ENCODE results near the gene ARHGAP25. TPM values are rescaled to one million over a fixed set of nuclear protein-coding genes. Genes with fewer than 3 reads are reported as not detected.

ARHGAP25 gene
- total RNA-seq, 1 donor from 2014 or later = 0.08 TPM

DNA sequence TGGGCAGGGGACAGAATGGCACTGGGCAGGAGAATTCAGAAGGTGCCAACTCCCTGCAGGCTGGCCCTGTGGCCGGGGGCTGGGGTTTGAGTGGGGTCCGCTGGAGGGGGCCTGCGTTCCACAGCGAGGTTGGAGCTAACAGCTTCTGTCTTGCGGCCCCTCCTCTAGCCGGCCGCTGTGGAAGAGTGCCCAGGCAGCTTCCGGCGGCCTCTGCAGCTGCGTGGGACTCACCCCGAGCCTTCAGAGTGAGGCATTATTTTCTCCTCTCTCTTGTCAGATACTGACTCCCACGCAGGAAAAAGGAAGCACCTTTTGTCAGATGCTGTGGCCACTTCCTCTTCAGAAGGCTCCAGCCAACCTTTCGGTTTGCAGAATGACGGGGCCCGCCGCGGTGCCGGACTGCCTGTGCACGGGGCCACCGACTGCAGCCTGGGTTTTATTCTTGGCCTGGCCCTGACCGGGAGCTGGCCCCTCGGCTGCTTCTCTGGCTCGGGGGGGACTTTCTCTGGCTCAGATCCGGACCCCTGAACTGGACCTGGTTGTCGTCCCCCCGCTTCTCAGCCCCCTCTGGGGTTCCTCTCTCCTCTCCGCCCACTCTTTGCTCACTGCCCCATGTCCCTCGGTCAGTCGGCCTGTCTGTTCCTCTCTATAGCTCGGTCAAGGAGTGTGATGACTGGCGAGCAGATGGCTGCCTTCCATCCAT lies 40.1 kb downstream of the ARHGAP25 start:
- no peak overlapping the region for H3K4me3 ChIP-seq (ENCODE audit: low read depth, low read length)
- DNase-seq (ENCODE audit: low read depth) = no peak
- H3K27me3 ChIP-seq (ENCODE audit: control insufficient read depth, insufficient read depth, low read length) = no peaks in the 10 kb centered on the region
- no peaks in the 10 kb centered on the region for H3K36me3 ChIP-seq (ENCODE audit: control insufficient read depth, insufficient read depth, low read length)
- TF ChIP-seq, protein P1, sequence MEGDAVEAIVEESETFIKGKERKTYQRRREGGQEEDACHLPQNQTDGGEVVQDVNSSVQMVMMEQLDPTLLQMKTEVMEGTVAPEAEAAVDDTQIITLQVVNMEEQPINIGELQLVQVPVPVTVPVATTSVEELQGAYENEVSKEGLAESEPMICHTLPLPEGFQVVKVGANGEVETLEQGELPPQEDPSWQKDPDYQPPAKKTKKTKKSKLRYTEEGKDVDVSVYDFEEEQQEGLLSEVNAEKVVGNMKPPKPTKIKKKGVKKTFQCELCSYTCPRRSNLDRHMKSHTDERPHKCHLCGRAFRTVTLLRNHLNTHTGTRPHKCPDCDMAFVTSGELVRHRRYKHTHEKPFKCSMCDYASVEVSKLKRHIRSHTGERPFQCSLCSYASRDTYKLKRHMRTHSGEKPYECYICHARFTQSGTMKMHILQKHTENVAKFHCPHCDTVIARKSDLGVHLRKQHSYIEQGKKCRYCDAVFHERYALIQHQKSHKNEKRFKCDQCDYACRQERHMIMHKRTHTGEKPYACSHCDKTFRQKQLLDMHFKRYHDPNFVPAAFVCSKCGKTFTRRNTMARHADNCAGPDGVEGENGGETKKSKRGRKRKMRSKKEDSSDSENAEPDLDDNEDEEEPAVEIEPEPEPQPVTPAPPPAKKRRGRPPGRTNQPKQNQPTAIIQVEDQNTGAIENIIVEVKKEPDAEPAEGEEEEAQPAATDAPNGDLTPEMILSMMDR (IDR thresholded peaks at IDR 0.05; ENCODE audit: insufficient read depth, low read length, poor library complexity, severe bottlenecking) = no peak

DNA sequence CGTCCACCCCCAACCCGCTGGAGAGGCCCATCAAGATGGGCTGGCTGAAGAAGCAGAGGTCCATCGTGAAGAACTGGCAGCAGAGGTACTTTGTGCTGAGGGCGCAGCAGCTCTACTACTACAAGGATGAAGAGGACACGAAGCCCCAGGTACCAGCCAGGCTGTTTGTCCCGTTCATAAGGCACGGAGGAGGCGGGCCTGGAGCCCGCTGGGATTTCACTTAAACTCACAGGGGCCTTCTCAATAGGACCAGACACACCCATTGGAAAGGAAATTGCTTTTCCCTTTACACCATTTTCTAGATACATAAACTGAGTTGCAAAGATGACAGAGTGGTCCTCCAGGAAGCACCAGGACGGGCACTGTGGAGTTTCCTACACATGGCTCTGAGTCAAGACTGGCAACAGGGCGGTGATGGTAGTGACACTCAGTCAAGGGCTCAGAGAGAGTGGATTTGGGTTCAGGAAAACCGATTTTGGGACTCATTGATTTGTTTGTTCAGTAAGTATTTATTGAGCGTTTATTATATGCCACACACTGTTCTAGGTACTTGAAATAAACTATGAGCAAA lies 40.7 kb downstream of the ARHGAP25 start:
- Histone ChIP-seq H3K27me3 (ENCODE audit: control insufficient read depth, insufficient read depth, low read length) (no peaks in the 10 kb centered on the region), H3K36me3 (ENCODE audit: control insufficient read depth, insufficient read depth, low read length) (no peaks in the 10 kb centered on the region), H3K4me3 (ENCODE audit: low read depth, low read length) (no peak overlapping the region)
- DNase-seq (ENCODE audit: low read depth) = no peak
- TF ChIP-seq, protein P1 (IDR thresholded peaks at IDR 0.05; ENCODE audit: insufficient read depth, low read length, poor library complexity, severe bottlenecking) = no peak

DNA sequence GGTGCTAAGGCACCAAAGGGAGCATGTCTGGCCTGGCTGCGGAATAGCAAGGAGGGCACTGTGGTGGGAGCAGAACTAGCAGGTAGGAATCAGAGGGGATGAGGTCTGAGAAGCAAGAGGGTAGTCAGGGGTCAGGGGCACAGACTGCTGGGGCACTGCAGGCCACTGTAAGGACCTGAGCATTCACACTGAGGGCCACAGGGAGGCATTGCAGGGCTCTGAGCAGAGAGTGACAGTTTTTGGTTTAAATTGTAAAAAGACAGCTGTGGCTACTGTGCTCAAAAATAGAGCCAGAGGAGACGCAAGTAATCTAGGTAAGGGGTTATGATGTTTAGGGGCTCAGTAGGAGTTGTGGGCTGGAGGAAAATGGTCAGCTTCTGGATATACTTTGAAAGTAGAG lies 41.5 kb downstream of the ARHGAP25 start:
- Histone ChIP-seq H3K27me3 (ENCODE audit: control insufficient read depth, insufficient read depth, low read length) (no peaks in the 10 kb centered on the region), H3K4me3 (ENCODE audit: low read depth, low read length) (no peak overlapping the region), H3K36me3 (ENCODE audit: control insufficient read depth, insufficient read depth, low read length) (no peaks in the 10 kb centered on the region)
- no peak for DNase-seq (ENCODE audit: low read depth)
- TF ChIP-seq, protein P1 (IDR thresholded peaks at IDR 0.05; ENCODE audit: insufficient read depth, low read length, poor library complexity, severe bottlenecking) = no peak

DNA sequence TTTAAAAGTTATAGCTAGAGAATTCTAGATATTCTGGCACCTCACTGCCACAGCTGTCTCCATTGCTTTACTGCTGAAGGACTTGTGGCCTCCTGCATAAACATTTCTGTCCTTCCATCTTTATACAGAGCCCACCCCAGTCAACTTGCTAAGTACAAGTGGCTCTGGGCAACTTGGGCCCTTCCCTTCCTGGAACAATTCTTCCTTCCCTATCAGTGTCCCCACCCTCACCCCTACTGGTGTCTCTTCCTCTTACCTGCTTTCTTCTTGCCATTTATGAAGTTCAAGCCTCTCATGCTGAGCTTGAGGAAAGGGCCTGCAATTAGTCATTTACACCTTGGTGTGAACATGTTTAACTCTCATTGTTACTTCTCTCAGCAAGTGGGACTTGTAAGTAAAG lies 45.0 kb downstream of the ARHGAP25 start:
- TF ChIP-seq, protein P1 (IDR thresholded peaks at IDR 0.05; ENCODE audit: insufficient read depth, low read length, poor library complexity, severe bottlenecking) = no peak
- Histone ChIP-seq H3K4me3 (ENCODE audit: low read depth, low read length) (no peak overlapping the region), H3K27me3 (ENCODE audit: control insufficient read depth, insufficient read depth, low read length) (no peaks in the 10 kb centered on the region), H3K36me3 (ENCODE audit: control insufficient read depth, insufficient read depth, low read length) (no peaks in the 10 kb centered on the region)
- no peak for DNase-seq (ENCODE audit: low read depth)

DNA sequence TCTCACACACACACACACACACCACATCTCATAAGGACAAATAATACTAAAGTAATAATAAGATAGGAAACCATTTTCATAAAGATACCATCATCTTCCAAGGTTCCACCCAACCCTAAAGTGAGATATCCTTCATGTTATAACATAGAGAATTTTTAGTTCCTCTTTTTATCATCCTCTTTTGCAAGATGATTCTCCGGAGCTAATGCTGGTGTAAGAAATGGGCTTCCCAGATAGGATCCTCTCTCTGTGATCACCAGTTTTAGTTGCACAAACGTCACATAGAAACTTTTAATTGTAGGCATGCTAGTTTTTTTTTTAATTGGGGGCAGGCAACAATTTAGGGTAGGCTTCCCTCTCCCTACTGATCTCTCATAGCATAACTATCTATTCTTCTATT lies 49.6 kb downstream of the ARHGAP25 start:
- Histone ChIP-seq H3K27me3 (ENCODE audit: control insufficient read depth, insufficient read depth, low read length) (no peaks in the 10 kb centered on the region), H3K4me3 (ENCODE audit: low read depth, low read length) (no peak overlapping the region), H3K36me3 (ENCODE audit: control insufficient read depth, insufficient read depth, low read length) (no peaks in the 10 kb centered on the region)
- TF ChIP-seq, protein P1 (IDR thresholded peaks at IDR 0.05; ENCODE audit: insufficient read depth, low read length, poor library complexity, severe bottlenecking) = no peak
- DNase-seq (ENCODE audit: low read depth) = no peak

DNA sequence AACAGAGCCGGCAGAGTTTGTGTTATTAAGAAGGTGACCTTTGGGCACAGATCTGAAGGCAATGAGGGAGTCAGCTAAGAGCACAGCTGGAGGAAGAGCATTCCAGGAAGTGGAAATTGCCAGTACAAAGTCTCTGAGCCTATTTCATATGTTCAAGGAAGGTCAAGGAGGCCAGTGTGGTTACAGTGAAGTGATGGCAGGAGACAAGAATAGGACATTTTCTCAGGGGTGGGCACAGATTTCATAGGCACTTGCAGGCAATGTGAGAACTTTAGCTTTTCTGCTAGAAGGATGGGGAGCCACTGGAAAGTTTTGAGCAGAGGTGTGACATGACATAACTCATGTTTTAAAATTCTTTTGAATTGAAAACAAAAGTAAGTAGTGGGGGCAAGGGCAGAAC lies 50.3 kb downstream of the ARHGAP25 start:
- TF ChIP-seq, protein P1 (IDR thresholded peaks at IDR 0.05; ENCODE audit: insufficient read depth, low read length, poor library complexity, severe bottlenecking) = no peak
- Histone ChIP-seq H3K27me3 (ENCODE audit: control insufficient read depth, insufficient read depth, low read length) (no peaks in the 10 kb centered on the region), H3K36me3 (ENCODE audit: control insufficient read depth, insufficient read depth, low read length) (no peaks in the 10 kb centered on the region), H3K4me3 (ENCODE audit: low read depth, low read length) (no peak overlapping the region)
- DNase-seq (ENCODE audit: low read depth) = no peak
